NCI-H146 treated with DMSO at 0.1 percent for 48 hours (cell line): ENCODE data around the gene RPTOR.
"Not testable (repeated sequence)": the region's sequence is repeated elsewhere in the genome, so short reads cannot be mapped to it uniquely, and the experiment has no call there.

Experiments used
- DNase-seq: peaks from one replicate; lab custom pipeline; 2025; ENCODE audit not compliant: unreplicated experiment; lab: John Stamatoyannopoulos, UW

RPTOR gene

DNA sequence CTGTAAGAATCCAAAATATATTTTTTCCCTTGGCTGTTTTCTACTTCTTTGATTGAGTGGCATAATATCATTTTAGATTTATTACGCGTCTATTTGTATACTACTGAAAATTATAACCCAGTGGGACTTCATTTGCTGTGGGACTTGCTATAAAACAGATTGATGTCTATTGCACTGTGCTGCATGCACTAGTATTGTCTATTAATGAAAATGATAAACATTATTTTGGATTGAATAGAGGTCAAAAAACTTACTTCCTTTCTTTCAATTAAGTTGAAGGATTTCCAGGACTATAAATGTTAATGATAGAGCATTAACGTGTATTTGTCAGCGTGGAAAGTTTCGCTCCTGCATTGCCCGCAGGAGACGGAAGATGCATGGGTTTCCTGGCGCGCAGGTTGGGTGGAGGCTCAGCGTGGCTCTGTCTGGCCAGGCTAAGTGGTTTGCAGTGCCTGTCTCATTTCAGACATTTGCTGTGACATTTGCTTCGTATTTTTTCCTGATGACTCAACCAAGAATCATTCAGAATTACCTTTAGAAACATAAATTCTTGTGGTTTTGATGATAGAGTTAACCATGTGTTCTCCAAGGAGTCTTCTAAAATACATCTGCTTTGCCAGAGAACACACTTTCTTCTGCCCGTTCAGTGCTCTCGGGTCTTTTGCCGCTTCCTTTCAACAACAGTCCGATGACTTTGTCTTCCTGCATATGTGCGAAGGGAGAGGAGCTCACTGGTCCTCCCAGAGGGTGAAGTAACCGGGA, 216.7 kb downstream of the RPTOR start:
- no peak for DNase-seq

DNA sequence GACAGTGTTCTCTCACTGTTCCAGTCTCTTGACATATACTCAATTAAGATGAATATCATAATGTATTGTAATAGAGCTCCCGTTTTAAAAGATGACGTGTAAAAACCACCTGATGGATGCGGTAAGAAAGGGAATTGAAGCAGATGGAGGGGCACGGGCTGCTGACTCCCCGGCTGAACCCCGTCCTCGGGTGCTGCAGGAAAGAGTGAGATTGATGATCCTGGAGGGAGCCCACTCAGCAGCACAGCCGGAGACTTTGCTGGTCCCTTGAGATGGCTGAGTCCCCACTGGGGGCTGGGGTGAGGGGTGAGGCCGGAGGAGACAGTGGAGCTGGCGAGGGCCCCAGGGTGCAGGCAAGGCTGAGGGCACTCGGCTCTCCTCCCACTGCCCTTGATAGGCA, 217.4 kb downstream of the RPTOR start:
- no peak for DNase-seq

DNA sequence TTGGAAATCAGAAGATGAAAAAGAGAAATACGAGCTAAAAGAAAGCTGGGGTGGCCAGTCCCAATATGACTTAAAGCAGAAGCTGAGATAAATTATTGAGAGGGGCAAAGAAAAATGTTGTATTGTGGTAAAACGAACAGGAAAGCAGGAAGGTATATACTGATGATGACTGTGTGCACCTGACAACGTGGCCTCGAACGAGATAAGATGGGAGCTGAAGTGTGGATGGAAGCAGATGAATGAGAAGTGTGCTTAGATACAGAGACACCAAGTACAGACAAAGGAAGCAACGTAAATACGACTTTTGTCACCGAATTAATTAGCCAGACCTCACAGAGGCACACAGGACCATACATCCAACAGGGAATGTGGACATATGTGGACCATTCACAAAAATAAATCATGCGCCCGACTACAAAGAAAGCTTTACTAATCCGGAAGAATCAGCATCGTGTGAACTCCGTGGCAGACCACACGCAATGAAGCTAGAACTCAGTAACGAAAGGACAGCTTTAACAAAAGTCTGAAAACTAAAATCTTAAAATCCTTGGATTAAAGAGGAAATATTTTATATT, 218.7 kb downstream of the RPTOR start:
- DNase-seq, result no peak

DNA sequence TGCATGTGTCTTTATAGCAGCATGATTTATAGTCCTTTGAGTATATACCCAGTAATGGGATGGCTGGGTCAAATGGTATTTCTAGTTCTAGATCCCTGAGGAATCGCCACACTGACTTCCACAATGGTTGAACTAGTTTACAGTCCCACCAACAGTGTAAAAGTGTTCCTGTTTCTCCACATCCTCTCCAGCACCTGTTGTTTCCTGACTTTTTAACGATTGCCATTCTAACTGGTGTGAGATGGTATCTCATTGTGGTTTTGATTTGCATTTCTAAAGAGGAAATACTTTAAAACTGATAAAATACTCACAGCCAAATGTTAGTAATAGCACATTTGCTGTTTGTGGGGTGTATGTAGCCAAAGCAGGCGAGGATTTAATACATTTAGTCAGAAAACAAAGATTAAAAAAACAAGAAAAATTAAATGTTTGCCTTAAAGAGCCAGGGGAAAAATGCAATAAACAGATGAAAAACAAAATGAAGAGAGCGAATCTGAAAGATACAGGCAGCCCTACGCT, 220.0 kb downstream of the RPTOR start:
- not testable (repeated sequence) for DNase-seq

DNA sequence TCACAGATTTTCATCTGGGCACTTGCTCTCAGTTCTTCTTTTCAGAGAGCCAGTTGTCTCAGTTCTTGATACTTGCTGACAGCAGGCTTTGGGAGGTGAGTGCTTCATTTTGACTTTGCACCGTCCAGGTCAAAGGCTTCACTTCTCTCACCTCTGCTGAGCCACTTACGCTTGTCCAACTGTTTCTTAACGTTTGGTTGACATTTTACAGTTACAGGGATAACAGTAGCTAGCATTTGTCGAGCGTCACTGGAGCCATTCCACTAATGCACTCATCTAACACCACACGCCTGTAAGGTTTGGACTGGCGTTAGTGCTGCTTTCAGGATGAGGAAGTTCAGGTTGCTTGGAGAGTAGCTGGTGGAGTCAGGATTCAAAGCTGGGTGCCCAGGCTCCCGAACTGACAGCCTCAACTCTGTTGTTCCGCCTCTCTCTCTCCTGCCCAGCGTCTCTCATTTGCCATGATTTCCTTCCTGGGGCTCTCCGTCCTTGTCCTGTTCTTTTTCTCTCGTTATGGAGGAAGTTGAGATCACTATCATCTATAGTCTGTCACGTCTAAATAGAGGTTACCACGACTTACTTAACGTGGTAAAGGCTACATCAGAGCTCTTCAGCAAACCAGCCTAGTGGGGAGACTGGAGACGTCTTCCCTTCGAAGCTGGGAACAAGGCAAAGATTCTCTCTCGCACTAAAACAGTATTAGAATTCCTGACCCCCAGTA, 220.8 kb downstream of the RPTOR start:
- no peak for DNase-seq

DNA sequence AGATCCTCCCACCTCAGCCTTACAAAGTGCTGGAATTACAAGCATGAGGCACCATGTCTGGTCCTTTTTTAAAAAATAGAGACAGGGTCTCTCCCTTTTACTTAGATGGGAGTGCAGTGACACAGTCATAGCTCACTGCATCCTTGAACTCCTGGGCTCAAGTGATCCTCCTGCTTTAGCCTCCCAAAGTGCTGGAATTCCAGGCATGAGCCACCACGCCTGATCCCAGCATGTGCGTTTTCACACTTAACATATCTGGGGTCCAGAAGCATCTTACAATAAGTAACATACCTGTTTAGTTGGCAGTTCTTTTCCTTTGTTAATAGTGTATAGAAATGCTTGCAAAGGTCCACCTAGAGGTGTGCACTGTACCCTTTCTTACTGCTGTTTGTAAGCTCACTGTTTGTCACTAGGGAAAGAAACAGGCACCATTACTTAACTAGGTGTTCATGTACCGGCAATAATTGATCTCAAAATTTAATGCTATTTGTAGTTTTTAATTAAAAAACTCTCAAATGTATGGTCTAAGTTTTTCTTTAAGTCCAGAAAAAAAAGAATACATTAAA, 221.7 kb downstream of the RPTOR start:
- DNase-seq, result no peak

DNA sequence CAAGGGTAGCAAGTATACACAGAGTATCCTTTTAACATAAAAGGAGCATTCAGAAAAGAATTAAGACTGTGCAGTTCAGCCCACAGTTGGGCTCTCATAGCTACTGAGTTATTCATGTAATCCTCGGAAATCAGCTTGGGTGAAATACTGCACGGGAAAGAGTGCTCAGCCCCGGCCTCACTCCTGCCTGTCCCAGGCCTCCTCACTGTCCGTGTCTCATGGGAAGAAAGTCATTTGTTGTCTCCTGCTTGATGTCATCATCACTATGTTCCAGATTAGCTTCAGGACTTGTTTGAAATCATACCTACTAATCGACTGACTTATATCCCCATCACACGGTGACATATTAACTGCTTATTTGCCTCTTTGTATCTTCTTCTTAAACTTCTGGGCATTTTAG, 223.8 kb downstream of the RPTOR start:
- no peak for DNase-seq

DNA sequence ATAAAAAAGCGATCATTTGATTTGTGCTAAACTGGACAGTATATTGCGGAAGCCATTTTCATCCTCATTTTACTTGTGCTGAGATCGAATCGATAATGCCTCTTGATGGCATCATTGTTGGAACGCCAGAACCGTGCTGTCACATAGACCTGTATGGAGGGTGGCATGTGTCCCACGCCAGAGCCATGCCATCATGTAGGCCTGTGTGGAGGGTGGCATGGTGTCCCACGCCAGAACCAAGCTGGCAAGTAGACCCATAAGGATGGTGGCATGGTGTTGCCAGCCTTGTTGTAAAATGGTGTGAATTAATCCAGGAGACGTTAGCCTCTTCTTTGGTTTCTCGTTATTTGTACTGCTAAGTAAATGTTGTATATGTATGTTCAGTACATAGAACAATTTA, 224.3 kb downstream of the RPTOR start:
- no peak for DNase-seq

DNA sequence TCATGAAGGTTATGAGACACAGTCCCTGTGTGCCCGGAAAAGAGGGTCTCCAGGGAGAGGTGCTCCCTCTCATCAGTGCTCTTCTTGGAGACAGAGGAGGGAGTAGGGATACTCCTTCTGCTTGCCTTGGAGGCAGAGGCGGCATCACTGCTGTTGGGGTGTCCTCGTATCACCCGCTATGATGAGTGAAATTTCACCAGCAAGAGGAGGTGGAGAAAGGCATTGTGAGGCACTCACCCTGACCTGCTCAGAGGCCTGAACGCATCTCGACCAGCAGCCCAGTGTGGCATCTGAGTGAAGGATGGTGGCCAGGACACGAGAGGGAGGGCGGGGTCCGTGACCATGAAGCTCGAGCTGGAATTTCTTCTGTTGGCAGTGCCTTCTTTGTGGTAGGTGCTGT, 224.9 kb downstream of the RPTOR start:
- DNase-seq, result no peak

DNA sequence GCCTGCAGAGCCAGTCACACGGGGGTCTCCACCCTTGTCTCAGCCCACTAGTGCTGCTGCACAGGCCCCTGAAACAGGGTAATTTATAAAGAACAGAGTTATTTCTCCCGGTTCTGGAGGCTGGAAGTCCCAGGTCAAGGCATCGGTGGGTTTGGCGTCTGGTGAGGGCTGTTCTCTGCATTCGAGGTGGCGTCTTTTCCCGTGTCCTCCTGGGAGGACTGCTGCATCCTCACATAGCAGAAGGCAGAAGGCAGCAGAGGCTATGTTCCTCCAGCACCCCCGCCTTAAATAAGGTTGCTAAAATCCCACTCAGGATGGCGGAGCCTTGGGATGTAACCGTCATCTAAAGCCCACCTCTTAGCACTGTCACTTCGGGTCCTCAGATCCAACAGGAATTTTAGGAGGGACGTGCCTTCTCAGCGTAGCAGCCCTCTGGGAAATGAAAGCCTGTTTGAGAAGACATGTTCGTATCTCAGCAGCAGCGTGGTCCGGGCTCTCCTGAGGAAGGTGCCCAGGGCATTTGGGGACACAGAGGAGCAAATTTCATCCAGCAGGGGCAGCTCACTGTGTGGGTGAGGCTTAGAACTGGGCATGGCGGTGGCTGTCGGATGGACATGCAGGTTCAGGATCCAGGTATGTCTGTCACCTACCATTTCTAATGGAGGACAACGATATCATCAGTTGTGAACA, 225.4 kb downstream of the RPTOR start:
- no peak for DNase-seq

DNA sequence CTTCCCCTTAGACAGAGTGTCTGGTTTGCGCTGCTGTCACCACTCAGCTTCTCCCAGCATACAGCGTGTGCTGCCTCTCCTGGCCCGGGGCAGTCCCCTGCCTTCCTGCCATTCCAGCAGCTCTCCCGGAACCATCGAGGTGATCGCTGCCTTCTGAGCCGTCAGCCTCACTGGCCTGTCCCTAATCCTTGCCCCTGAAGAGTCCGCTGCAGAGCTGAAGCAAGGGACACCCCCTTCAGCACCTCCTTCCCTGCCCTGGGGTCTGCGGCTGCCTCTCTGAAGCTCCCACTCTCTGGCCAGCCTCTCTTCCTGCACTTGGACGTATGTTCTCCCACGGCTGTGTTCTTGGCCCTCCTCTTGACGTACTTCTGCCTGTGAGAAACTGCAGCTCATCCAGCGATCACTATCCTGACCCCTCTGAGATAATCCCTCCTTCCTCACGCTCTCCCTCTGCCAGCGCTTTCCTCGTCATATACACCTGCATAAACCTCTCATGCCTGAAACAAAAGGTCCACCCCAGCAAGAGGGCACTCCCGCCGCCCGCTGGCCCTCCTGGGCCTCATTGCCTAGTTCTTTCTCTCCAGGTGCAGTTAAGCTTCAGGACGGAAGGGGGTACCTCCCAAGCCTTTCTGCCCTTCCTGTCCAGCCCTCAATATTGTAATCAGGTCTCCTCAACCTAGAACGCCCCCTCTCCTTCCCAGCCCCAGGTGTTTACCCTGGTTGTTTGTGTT, 226.4 kb downstream of the RPTOR start:
- DNase-seq, result no peak

DNA sequence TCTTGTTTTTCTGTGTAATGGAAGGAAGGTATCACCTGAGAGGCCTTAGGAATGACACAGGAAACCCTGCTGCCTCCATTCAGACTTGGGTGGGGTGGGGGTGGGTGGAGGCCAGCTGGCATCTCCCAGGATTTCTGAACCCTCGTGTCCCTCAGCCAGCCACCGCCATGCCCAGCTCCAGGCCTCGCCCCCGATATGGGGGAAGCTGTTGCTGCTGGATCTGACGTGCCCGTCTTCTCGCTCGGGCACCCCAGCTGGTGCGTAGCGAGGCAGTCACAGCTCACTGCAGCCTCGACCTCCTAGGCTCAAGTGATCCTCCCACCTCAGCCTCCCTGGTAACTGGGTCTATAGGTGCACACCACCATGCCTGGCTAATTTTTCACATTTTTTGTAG, 227.0 kb downstream of the RPTOR start:
- no peak for DNase-seq

DNA sequence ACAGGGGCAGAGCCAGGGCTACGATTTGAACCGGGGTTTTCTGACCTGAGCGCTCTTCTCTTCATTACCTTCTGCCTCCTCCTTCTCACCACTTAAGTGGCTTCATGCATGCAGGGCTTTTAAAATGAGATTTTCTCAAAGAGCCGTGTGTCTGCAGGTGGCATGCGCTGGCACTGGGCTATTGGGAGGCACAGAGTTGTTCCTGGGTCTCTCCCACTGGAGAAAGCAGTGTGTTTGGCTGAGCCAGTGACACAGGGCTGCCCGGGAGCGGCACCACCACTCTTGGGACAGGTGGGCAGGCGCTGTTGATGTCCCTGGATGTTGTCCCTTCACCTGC, 228.2 kb downstream of the RPTOR start:
- no peak for DNase-seq

DNA sequence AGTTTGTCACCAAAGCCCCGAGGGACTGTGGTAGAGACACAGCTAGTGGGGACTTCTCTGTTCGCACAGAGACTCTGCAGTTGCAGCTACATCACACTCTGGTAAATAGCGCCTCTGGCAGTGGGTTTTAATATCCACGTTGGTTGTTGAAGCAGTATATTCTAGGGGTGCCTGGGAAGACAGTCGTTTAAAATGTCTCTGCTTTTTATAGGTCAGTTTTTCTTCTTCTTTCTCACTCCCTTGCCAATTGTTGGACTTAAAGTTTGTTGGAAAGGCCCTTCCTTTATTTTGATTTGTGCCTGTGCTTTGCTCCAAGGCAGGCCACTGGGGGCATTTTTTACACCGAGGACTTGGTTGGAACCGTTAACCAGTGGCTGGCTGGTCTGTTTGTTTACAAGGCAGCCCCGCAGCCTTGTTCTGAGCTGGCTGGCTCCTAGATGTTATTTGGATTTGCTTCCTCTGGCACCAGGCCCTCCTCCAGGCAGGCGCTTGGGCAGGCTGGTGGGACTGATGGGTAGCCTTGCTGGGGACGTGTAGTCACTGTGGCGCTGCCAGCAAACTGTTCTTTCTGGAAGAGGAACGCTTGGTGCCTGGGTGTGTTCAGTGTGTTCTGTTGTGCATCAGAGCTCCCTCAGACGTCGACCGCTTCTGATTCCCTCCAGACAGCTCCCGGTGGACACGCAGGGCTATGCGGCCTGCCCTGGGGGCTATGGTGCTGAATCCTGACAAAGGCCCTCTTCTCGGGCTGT, 228.8 kb downstream of the RPTOR start:
- DNase-seq, result no peak

DNA sequence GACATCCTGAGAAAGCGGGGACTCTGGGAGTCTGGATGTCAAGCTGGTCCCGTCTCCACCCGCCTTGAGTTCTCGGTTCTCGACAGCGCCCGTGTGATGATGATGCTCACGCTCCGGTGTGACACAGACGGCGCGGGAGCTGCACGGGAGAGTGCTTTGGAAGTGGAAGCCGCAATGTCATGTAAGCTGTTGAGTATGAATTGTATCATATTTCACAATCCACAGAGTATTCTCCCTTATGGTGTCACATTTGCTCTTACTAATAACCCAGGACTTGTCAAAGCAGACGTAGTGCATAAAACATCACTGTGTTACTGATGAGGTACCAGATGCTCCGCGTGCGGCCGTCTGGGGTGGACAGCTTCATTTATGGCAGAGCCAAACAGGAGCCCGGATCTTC, 229.5 kb downstream of the RPTOR start:
- no peak for DNase-seq

DNA sequence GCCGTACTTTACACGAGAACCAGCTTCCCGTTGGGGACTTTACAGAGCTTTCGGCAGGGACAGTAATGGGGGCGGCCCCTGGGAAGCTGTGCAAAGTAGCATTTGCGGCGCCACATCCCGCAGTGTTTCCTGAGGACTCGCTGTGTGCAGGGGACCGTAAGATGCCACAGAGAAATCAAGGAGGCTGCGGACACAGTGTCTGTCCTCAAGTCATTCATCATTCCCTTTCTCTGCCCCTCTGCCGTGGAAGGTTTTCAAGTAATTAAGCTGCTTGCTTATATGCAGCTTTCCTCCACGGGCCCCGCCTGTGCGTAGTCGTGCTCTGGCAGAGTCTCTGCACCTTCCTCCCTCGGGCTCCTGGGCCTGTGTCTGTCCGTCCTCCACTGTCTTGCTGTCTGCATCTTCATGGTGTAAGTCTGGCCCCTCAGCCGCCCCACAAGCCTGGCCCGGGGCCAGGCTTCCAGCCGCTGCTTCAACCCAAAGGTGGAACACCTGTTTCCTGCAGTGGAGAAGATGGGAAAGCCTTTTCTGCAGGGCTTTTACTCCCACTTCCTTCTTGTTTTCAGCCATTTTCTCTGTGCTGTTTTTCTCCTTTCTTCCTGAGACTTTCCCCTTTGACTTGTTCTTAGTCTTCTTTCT, 230.1 kb downstream of the RPTOR start:
- DNase-seq, result peak; percentile 23

DNA sequence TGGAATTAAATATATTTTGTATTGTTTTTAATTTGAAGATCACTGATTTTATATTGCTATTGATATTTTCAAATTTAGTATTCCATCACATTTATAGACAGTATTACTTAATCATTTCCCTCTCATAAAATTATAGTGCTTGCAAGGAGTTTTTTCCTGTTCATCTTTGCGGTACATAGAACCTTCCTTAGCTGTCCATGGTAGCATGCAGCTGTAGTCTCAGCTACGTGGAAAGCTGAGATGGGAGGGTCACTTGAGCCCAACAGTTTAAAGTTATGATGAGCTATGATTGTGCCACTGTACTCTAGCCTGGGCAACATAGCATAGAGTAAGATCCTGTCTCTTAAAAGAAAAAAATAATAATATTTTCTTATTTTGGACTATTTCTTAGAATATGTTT, 231.2 kb downstream of the RPTOR start:
- DNase-seq, result no peak

DNA sequence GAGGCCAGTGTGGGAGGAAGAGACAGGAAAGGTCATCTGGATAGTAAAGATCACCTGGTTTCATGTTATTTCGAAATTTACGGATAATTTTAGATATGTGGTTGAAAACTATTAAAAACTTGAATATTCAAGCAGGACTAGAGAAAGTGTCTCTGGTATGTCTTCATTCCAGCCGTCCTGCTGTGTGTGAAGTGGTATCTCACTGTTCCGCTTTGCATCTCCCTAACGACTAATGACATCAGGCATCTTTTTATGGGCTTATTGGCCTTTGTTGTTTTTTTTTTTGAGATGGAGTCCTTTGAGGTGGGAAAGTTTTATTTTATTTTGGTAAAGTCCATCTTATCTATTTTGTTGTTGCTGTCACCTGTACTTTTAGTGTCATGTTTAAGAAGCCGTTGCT, 232.6 kb downstream of the RPTOR start:
- DNase-seq, result no peak

DNA sequence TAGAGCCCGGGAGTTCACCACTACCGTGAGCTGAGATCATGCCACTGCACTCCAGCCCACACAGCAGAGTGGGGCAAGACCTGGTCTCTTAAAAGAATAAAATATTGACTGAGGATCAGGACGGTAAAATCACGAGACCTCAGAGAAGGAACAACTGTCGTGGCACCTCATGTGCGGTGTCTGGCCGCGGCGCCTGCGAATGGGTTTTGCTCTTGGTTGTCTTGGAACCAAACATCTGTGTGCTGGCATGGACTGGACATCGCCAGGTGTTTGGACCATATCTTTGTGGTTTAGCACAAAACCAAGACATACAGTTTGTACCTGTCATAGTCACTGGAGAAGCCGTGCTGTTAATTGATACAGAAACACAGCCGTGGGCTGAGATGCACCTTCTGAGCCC, 234.1 kb downstream of the RPTOR start:
- no peak for DNase-seq

DNA sequence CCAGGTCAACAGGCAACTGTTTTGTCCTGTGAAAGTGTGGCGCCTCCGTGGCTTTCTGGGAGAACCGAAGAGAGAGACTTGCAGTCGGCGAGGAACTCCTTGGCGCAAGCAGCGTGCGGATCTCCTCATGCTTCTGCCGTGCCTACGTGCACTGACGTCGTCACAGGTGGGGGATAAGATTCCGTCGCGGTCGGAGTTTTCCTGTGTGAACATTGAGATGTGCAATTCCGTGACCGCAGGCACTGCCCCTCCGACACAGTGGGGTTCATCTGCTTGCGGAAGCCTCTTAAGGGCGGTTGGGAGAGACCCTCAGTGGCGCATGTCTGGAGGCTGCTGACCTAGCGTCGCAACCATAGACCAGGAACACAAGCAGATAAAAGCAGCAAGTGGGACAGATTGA, 234.7 kb downstream of the RPTOR start:
- DNase-seq, result no peak
